Stomach (tissue), 9 donors: ENCODE measurements around the gene DCLK3. TPM values are rescaled to one million over a fixed set of nuclear protein-coding genes. Genes with fewer than 3 reads are reported as not detected.

ENCODE experiments used
- DNase-seq, 2 donors: peaks; one replicate each; pipeline versions ENCODE4 v3.0.0 to v3.0.0-alpha.2; 2013 to 2019
- H3K27ac ChIP-seq, 5 donors: fragments of 200-600 bp in 4 of 5; sonication (generic) in 4 of 5; one replicate each; pipeline ENCODE4 v1.5.1; 2013 to 2019; ENCODE audit warnings: mild to moderate bottlenecking in 1 of 5, moderate library complexity in 1 of 5
- H3K27me3 ChIP-seq, 3 donors: fragments of 200-600 bp; sonication (generic); one replicate each; pipeline ENCODE4 v1.5.1; 2017 to 2019; ENCODE audit warnings: mixed run types in 1 of 3
- H3K36me3 ChIP-seq, 4 donors: fragments of 200-600 bp; sonication (generic); 1 replicate in 3 of 4; 2 replicates in 1 of 4; pipeline ENCODE4 v1.5.1; 2016 to 2019
- H3K4me1 ChIP-seq, 4 donors: fragments of 200-600 bp; sonication (generic); one replicate each; pipeline ENCODE4 v1.5.1; 2016 to 2019
- H3K4me3 ChIP-seq, 4 donors: fragments of 200-600 bp; sonication (generic) in 3 of 4; one replicate each; pipeline ENCODE4 v1.5.1; 2016 to 2019; ENCODE audit warnings: mild to moderate bottlenecking in 1 of 4
- H3K9me3 ChIP-seq, 4 donors: fragments of 200-600 bp; sonication (generic); one replicate each; pipeline ENCODE4 v1.5.1; 2016 to 2019
- EP300 ChIP-seq: sonication (generic); formaldehyde crosslinking; IDR thresholded peaks from one replicate; pipeline ENCODE4 v1.6.1; 2017; ENCODE audit warnings: antibody characterized with exemption
- POLR2A ChIP-seq, 4 donors: fragments of 450-650 bp; IDR thresholded peaks; one replicate each; pipeline ENCODE4 v1.6.1; 2016; ENCODE audit warnings: antibody characterized with exemption in 4 of 4, control low read depth in 2 of 4, mild to moderate bottlenecking in 1 of 4, moderate library complexity in 1 of 4
- POLR2AphosphoS5 ChIP-seq, 3 donors: sonication (generic); formaldehyde crosslinking; IDR thresholded peaks; one replicate each; pipeline ENCODE4 v1.6.1; 2016; ENCODE audit warnings: antibody characterized with exemption in 3 of 3
- WGBS, 5 donors: extraction: QIAGEN DNeasy Blood & Tissue Kit in 3 of 5; methylation state at CpG; one replicate each; pipeline versions ENCODE4 v1.1.5 to v1.1.7; 2013 to 2018; 5-methylcytosine and 5-hydroxymethylcytosine counted together
- intact Hi-C: fragments of 100-400 bp; cut with DNase I; formaldehyde crosslinking; loops from one replicate; pipeline ENCODE4 v1.15.1; 2023; ENCODE audit warnings: low total_unique reads
- polyA plus RNA-seq, 3 donors: library from polyadenylated mRNA; stranded (reverse); fragments of 200-250 nt; gene quantifications; one replicate each; pipeline ENCODE4 v1.2.3, GENCODE V29; 2013
- total RNA-seq, 5 donors: library from RNA; depleted of rRNA; stranded (reverse); fragments of >200 nt; gene quantifications; one replicate each; pipeline versions ENCODE4 v1.1.0 to v1.2.3, GENCODE V29; 2014 to 2016
- TF ChIP-seq, protein P1 (sequence below), 7 experiments: fragments of 450-650 bp in 4 of 7; fragments of 200-600 bp in 3 of 7; sonication (generic) in 3 of 7; IDR thresholded peaks; one replicate each; pipeline ENCODE4 v1.5.1; 2016 to 2019; ENCODE audit warnings: antibody characterized with exemption in 7 of 7, control low read depth in 2 of 7, mild to moderate bottlenecking in 1 of 7
- donor health status: healthy with polysubstance abuse.
- donor health status: Bipolar disorder and iron deficiency.
- donor health status: healthy.

The DCLK3 gene
- total and polyA plus RNA-seq, 8 donors = 0.45 to 0.92 TPM; not detected in 6

- peaks cover 0 to 63% (median 31%) of the 10 kb centered on the region in 3 donors for H3K27me3 ChIP-seq
- intact Hi-C loops = no loop called here
- H3K4me3 ChIP-seq = peak overlapping the region in 1 of 4 donors; percentile 39
- DNase-seq = no peak
- 65 to 74% (median 69%) methylated on average over 10 of the region's 10 CpGs for WGBS, 5 donors
- H3K9me3 ChIP-seq = no peaks in the 10 kb centered on the region
- H3K4me1 ChIP-seq = peaks cover 0 to 10% (median 5%) of the 10 kb centered on the region in 4 donors
- no peak for TF ChIP-seq EP300
- TF ChIP-seq, protein P1, sequence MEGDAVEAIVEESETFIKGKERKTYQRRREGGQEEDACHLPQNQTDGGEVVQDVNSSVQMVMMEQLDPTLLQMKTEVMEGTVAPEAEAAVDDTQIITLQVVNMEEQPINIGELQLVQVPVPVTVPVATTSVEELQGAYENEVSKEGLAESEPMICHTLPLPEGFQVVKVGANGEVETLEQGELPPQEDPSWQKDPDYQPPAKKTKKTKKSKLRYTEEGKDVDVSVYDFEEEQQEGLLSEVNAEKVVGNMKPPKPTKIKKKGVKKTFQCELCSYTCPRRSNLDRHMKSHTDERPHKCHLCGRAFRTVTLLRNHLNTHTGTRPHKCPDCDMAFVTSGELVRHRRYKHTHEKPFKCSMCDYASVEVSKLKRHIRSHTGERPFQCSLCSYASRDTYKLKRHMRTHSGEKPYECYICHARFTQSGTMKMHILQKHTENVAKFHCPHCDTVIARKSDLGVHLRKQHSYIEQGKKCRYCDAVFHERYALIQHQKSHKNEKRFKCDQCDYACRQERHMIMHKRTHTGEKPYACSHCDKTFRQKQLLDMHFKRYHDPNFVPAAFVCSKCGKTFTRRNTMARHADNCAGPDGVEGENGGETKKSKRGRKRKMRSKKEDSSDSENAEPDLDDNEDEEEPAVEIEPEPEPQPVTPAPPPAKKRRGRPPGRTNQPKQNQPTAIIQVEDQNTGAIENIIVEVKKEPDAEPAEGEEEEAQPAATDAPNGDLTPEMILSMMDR (IDR thresholded peaks at IDR 0.05) = no peak
- no peak for TF ChIP-seq POLR2AphosphoS5 (IDR thresholded peaks at IDR 0.05)
- no peak for TF ChIP-seq POLR2A (IDR thresholded peaks at IDR 0.05)
- no peaks in the 10 kb centered on the region for H3K36me3 ChIP-seq
- H3K27ac ChIP-seq = no peak overlapping the region
These were observed 1.2 kb downstream of the DCLK3 start for GRCh38 chr3:36762918-36763849.

DNA sequence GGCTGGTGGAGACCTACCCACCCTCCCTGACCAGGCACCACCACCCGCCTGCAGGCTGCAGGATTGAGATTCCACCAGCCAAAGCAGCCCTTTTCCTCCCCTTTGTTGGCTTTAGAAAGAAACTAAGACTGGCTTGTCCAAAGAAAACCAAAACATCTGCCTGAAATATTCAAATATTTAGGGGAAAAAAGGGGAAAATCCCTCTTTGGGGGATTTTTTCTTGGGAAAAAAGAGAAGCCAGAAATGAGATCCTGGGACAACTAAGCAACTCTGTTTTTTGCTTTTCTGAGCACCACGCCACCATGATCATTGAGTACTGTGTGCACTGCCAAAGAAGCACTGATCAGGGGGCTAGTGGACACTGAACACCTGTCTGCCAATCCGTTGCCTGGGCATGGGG is 2.6 kb downstream of the DCLK3 start:
- 83 to 90% (median 84%) methylated on average over 3 of the region's 3 CpGs for whole genome bisulfite sequencing, 5 donors
- Histone ChIP-seq H3K9me3 (no peaks in the 10 kb centered on the region), H3K27me3 (peaks cover 0 to 63% (median 28%) of the 10 kb centered on the region in 3 donors), H3K4me3 (no peak overlapping the region), H3K27ac (no peak overlapping the region), H3K4me1 (peaks cover 0 to 10% (median 5%) of the 10 kb centered on the region in 4 donors), H3K36me3 (no peaks in the 10 kb centered on the region)
- TF ChIP-seq EP300 = no peak
- TF ChIP-seq POLR2A (IDR thresholded peaks at IDR 0.05) = no peak
- TF ChIP-seq, protein P1 (IDR thresholded peaks at IDR 0.05) = no peak
- no peak for TF ChIP-seq POLR2AphosphoS5 (IDR thresholded peaks at IDR 0.05)
- DNase-seq = no peak
- intact Hi-C loops = no loop called here

DNA sequence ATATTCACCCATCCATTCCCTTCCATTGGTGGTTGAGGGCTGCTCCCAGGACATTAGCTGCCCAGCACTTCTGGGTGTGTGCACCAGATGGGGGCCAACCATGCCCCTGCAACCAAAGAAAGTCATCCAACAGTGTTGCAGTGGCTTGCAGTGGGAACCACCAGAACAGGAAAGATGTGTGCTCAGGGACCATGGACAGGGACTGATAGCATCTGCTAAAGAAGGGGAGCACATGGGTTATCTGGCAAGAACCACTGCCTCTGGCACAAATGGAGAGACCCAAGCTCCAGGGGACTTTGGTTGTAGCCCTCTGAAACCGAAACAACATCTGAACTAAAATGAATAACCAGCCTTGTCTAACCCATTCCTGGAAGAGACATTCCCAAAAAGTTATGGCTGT is 8.1 kb downstream of the DCLK3 start:
- Histone ChIP-seq H3K36me3 (no peaks in the 10 kb centered on the region), H3K4me3 (no peak overlapping the region), H3K27me3 (peaks cover 0 to 18% (median 4%) of the 10 kb centered on the region in 3 donors), H3K27ac (no peak overlapping the region), H3K4me1 (no peaks in the 10 kb centered on the region), H3K9me3 (no peaks in the 10 kb centered on the region)
- TF ChIP-seq POLR2AphosphoS5 (IDR thresholded peaks at IDR 0.05) (no peak), POLR2A (IDR thresholded peaks at IDR 0.05) (no peak), EP300 (no peak)
- TF ChIP-seq, protein P1 (IDR thresholded peaks at IDR 0.05) = no peak
- no peak for DNase-seq
- WGBS, 5 donors = 50 to 74% (median 67%) methylated on average over 1 of the region's 1 CpG
- intact Hi-C loops = no loop called here

- H3K27me3 ChIP-seq = peaks cover 0 to 7% (median 0%) of the 10 kb centered on the region in 3 donors
- intact Hi-C loops = no loop called here
- H3K4me3 ChIP-seq = no peak overlapping the region
- H3K9me3 ChIP-seq = peaks cover 0 to 6% (median 2%) of the 10 kb centered on the region in 4 donors
- no peaks in the 10 kb centered on the region for H3K4me1 ChIP-seq
- WGBS, 5 donors = 45 to 75% (median 55%) methylated on average over 1 of the region's 1 CpG
- H3K27ac ChIP-seq = no peak overlapping the region
- no peak for DNase-seq
- no peak for TF ChIP-seq POLR2A (IDR thresholded peaks at IDR 0.05)
- TF ChIP-seq POLR2AphosphoS5 (IDR thresholded peaks at IDR 0.05) = no peak
- no peak for TF ChIP-seq EP300
- TF ChIP-seq, protein P1 (IDR thresholded peaks at IDR 0.05) = no peak
- no peaks in the 10 kb centered on the region for H3K36me3 ChIP-seq
These were observed 13.0 kb downstream of the DCLK3 start for GRCh38 chr3:36751326-36751725.
